GM12878 (cell line): ENCODE results near the gene CDK13. TPM values are rescaled to one million over a fixed set of nuclear protein-coding genes. Genes with fewer than 3 reads are reported as not detected.

Experiments used
- ASH2L ChIP-seq: fragments of 300-600, 200-600 bp; sonication (generic); IDR thresholded peaks from 2 replicates; pipeline ENCODE4 v1.6.1; 2017; ENCODE audit warnings: low read depth, mild to moderate bottlenecking, borderline replicate concordance
- ETV6 ChIP-seq, 2 experiments: fragments of 450-650 bp in 1 of 2; IDR thresholded peaks in 1 of 2; conservative IDR thresholded peaks in 1 of 2; 2 replicates each; pipeline ENCODE4 v1.6.1; 2014; ENCODE audit warnings: antibody characterized with exemption in 1 of 2, borderline replicate concordance in 1 of 2, low read depth in 1 of 2, mild to moderate bottlenecking in 1 of 2, moderate library complexity in 1 of 2
- MXI1 ChIP-seq: fragments of 150-350 bp; IDR thresholded peaks from 2 replicates; pipeline ENCODE4 v1.6.1; 2011; ENCODE audit warnings: low read depth, mild to moderate bottlenecking, inconsistent platforms, low read length, improper control_type of control experiment
- PAX8 ChIP-seq: fragments of 450-650 bp; IDR thresholded peaks from 2 replicates; pipeline ENCODE4 v1.6.1; 2017; ENCODE audit warnings: mild to moderate bottlenecking, moderate library complexity
- POU2F2 ChIP-seq: IDR thresholded peaks from 3 replicates; pipeline ENCODE4 v1.6.1; 2011; ENCODE audit warnings: low read depth, mild to moderate bottlenecking, low read length, borderline replicate concordance
- SPI1 ChIP-seq: IDR thresholded peaks from 2 replicates; pipeline ENCODE4 v1.6.1; 2011; ENCODE audit warnings: low read depth, mild to moderate bottlenecking, low read length, moderate library complexity, borderline replicate concordance; ENCODE audit not compliant: insufficient read depth
- TCF3 ChIP-seq: IDR thresholded peaks from 2 replicates; pipeline ENCODE4 v1.6.1; 2012; ENCODE audit warnings: low read depth, mild to moderate bottlenecking, low read length, borderline replicate concordance; ENCODE audit not compliant: insufficient read depth
- WRNIP1 ChIP-seq: IDR thresholded peaks from 2 replicates; pipeline ENCODE4 v1.6.1; 2011; ENCODE audit warnings: low read depth, low read length, improper control_type of control experiment, borderline replicate concordance
- ZNF384 ChIP-seq: IDR thresholded peaks from 2 replicates; pipeline ENCODE4 v1.6.1; 2012; ENCODE audit warnings: low read depth, mild to moderate bottlenecking, low read length, improper control_type of control experiment, borderline replicate concordance
- polyA plus RNA-seq, 11 experiments: library from polyadenylated mRNA; depleted of rRNA in 4 of 11; unstranded in 6 of 11; stranded (reverse) in 5 of 11; fragments of >200 nt; fragmentation: Nextera tagmentation in 4 of 11; fragmentation: Illumina TruSeq in 1 of 11; extraction: Ambion mirVana in 4 of 11; extraction: Trizol in 1 of 11; gene quantifications; 1 replicate in 1 of 11; 2 replicates in 10 of 11; pipeline versions ENCODE4 v1.2.1 to v1.2.3, GENCODE V29; 2011 to 2016; ENCODE audit warnings: inconsistent platforms in 2 of 11, missing spikeins in 2 of 11, low read depth in 1 of 11
- total RNA-seq, 4 experiments: library from RNA; depleted of rRNA in 3 of 4; stranded (reverse); fragments of >200 nt in 3 of 4; fragmentation: Illumina TruSeq in 1 of 4; extraction: Trizol in 1 of 4; gene quantifications; 2 replicates each; pipeline versions ENCODE4 v1.2.1 to v1.2.3, GENCODE V29; 2013 to 2021
- TF ChIP-seq, protein P1 (sequence below): fragments of 450-650 bp; IDR thresholded peaks from 2 replicates; pipeline ENCODE4 v1.6.1; 2018; ENCODE audit warnings: mild to moderate bottlenecking, low read depth, moderate library complexity; ENCODE audit not compliant: partially characterized antibody
- TF ChIP-seq, protein P2 (sequence below): fragments of 450-650 bp; IDR thresholded peaks from 2 replicates; pipeline ENCODE4 v1.6.1; 2017; ENCODE audit warnings: mild to moderate bottlenecking

CDK13 gene
- total and polyA plus RNA-seq, 10 of the 15 experiments (the other 5 are each of a cell fraction or from before 2014, with no cell fraction given), result 10.8 to 44.4 (median 28.0) TPM

DNA sequence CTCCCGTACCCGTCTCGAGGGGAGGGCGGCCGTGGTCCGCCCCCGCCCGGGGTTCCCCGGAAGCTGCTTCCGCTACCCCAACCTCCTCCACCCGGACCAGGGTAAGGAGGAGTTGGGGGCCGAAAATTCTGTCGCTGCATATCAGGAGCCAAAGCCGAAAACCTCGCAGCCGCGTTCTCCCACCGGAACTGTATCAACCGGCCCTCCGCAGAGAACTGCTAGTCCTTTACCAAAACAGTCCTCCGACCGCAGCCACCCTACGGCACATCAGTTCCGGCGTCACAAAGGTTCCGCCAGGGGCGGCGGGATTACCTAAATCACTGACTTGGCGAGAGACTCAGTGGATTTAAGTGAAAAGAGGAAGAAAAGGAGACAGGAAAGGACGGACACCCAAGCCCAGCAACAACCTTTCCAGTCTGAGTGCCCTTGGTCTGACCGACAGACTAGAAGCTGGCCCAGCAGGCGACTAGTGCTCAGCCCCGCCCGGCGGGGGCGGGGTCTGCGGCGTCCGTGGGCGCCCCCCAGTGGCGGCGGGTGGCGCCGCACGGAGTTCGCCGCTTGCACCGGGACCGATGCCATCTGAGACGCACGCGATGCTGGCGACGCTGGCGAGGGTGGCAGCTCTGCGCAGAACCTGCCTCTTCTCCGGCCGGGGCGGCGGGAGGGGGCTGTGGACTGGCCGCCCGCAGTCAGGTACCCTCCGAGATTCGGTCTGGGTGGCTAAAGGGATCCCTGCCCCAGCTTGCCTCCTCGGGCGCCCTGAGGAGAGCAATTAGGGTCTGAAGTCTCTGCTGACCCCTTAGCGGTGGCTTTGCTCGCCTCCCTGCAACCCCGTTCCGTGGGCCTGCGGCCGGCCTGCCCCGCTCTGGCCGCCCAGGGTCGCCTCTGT lies 184.6 kb downstream of the CDK13 start, which contains the start of the genes MPLKIP and SUGCT (continued):
- TF ChIP-seq, protein P1, sequence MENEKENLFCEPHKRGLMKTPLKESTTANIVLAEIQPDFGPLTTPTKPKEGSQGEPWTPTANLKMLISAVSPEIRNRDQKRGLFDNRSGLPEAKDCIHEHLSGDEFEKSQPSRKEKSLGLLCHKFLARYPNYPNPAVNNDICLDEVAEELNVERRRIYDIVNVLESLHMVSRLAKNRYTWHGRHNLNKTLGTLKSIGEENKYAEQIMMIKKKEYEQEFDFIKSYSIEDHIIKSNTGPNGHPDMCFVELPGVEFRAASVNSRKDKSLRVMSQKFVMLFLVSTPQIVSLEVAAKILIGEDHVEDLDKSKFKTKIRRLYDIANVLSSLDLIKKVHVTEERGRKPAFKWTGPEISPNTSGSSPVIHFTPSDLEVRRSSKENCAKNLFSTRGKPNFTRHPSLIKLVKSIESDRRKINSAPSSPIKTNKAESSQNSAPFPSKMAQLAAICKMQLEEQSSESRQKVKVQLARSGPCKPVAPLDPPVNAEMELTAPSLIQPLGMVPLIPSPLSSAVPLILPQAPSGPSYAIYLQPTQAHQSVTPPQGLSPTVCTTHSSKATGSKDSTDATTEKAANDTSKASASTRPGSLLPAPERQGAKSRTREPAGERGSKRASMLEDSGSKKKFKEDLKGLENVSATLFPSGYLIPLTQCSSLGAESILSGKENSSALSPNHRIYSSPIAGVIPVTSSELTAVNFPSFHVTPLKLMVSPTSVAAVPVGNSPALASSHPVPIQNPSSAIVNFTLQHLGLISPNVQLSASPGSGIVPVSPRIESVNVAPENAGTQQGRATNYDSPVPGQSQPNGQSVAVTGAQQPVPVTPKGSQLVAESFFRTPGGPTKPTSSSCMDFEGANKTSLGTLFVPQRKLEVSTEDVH, result peak; percentile 77
- TF ChIP-seq, protein P2, sequence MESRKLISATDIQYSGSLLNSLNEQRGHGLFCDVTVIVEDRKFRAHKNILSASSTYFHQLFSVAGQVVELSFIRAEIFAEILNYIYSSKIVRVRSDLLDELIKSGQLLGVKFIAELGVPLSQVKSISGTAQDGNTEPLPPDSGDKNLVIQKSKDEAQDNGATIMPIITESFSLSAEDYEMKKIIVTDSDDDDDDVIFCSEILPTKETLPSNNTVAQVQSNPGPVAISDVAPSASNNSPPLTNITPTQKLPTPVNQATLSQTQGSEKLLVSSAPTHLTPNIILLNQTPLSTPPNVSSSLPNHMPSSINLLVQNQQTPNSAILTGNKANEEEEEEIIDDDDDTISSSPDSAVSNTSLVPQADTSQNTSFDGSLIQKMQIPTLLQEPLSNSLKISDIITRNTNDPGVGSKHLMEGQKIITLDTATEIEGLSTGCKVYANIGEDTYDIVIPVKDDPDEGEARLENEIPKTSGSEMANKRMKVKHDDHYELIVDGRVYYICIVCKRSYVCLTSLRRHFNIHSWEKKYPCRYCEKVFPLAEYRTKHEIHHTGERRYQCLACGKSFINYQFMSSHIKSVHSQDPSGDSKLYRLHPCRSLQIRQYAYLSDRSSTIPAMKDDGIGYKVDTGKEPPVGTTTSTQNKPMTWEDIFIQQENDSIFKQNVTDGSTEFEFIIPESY, result no peak
- peak; percentile 94; the same call in 1 of the 2 replicates for TF ChIP-seq ASH2L
- no peak for TF ChIP-seq MXI1
- TF ChIP-seq SPI1, result no peak
- TF ChIP-seq ZNF384, result no peak
- peak; percentile 6; the same call in 1 of the 2 replicates for TF ChIP-seq TCF3
- TF ChIP-seq WRNIP1, result peak; percentile 76; the same call in 1 of the 2 replicates
- TF ChIP-seq PAX8, result no peak
- TF ChIP-seq ETV6 (conservative IDR thresholded peaks at IDR 0.05 in 1 of 2, IDR thresholded peaks at IDR 0.05 in 1 of 2; ENCODE audit: borderline replicate concordance in 1 of 2, low read depth in 1 of 2), result peak in 1 of 2 experiments; percentile 68; a peak in 2 of 4 replicates
- TF ChIP-seq POU2F2, result peak; percentile 75
